ENCODE results near the gene CAMTA1. TPM values are rescaled to one million over a fixed set of nuclear protein-coding genes. Genes with fewer than 3 reads are reported as not detected.

The CAMTA1 gene
- total RNA-seq, 1 donor from 2014 or later: 77.6 TPM

GRCh38 chr1:7407980-7408770 lies 622.9 kb downstream of the CAMTA1 start:
- DNase-seq (ENCODE audit: low read depth) (no peak), FAIRE-seq (no peak)
- Mint-ChIP-seq H3K36me3 (ENCODE audit: low read depth, unreplicated experiment) (no peaks in the 10 kb centered on the region), H3K4me3 (ENCODE audit: unreplicated experiment) (no peak overlapping the region), H3K27ac (ENCODE audit: unreplicated experiment) (no peak overlapping the region), H3K4me1 (ENCODE audit: low read depth, unreplicated experiment) (peaks cover 6% of the 10 kb centered on the region), H3K27me3 (ENCODE audit: low read depth, unreplicated experiment) (peaks cover 7% of the 10 kb centered on the region), H3K9me3 (ENCODE audit: unreplicated experiment) (peaks cover 3% of the 10 kb centered on the region)
- no peak for TF ChIP-seq CTCF (IDR thresholded peaks at IDR 0.05; ENCODE audit: insufficient read depth, low read depth, low read length)
- TF ChIP-seq EZH2 (IDR thresholded peaks at IDR 0.05; ENCODE audit: insufficient read depth, low read length): no peak
- Histone ChIP-seq H3K4me1 (ENCODE audit: insufficient read depth, low read length) (no peaks in the 10 kb centered on the region), H3K4me2 (ENCODE audit: low read length) (no peak overlapping the region), H4K20me1 (ENCODE audit: insufficient read depth, low read length) (no peaks in the 10 kb centered on the region), H3K4me3 (ENCODE audit: insufficient read depth, low read depth, low read length) (no peak overlapping the region), H3K36me3 (ENCODE audit: insufficient read depth, low read length) (no peaks in the 10 kb centered on the region), H3K79me2 (ENCODE audit: insufficient read depth, low read length) (no peaks in the 10 kb centered on the region), H3K27ac (ENCODE audit: low read depth, low read length) (no peak overlapping the region), H2AFZ (ENCODE audit: low read depth, low read length) (no peak overlapping the region), H3K27me3 (ENCODE audit: insufficient read depth, low read length) (no peaks in the 10 kb centered on the region), H3K9me3 (ENCODE audit: insufficient read depth, low read depth, low read length) (no peaks in the 10 kb centered on the region), H3K9ac (ENCODE audit: low read length) (no peak overlapping the region)

- Histone ChIP-seq H3K27me3 (ENCODE audit: insufficient read depth, low read length) (no peaks in the 10 kb centered on the region), H3K36me3 (ENCODE audit: insufficient read depth, low read length) (no peaks in the 10 kb centered on the region), H3K4me1 (ENCODE audit: insufficient read depth, low read length) (no peaks in the 10 kb centered on the region), H3K79me2 (ENCODE audit: insufficient read depth, low read length) (no peaks in the 10 kb centered on the region), H3K4me2 (ENCODE audit: low read length) (no peak overlapping the region), H3K9ac (ENCODE audit: low read length) (no peak overlapping the region), H3K9me3 (ENCODE audit: insufficient read depth, low read depth, low read length) (no peaks in the 10 kb centered on the region), H3K27ac (ENCODE audit: low read depth, low read length) (no peak overlapping the region), H2AFZ (ENCODE audit: low read depth, low read length) (no peak overlapping the region), H4K20me1 (ENCODE audit: insufficient read depth, low read length) (no peaks in the 10 kb centered on the region), H3K4me3 (ENCODE audit: insufficient read depth, low read depth, low read length) (no peak overlapping the region)
- no peak for FAIRE-seq
- H3K27ac Mint-ChIP-seq (ENCODE audit: unreplicated experiment): no peak overlapping the region
- DNase-seq (ENCODE audit: low read depth): no peak
- H3K36me3 Mint-ChIP-seq (ENCODE audit: low read depth, unreplicated experiment): no peaks in the 10 kb centered on the region
- peaks cover 7% of the 10 kb centered on the region for H3K27me3 Mint-ChIP-seq (ENCODE audit: low read depth, unreplicated experiment)
- no peak for TF ChIP-seq CTCF (IDR thresholded peaks at IDR 0.05; ENCODE audit: insufficient read depth, low read depth, low read length)
- peaks cover 6% of the 10 kb centered on the region for H3K4me1 Mint-ChIP-seq (ENCODE audit: low read depth, unreplicated experiment)
- H3K4me3 Mint-ChIP-seq (ENCODE audit: unreplicated experiment): no peak overlapping the region
- H3K9me3 Mint-ChIP-seq (ENCODE audit: unreplicated experiment): peaks cover 3% of the 10 kb centered on the region
Measured at GRCh38 chr1:7408771-7409150, 623.5 kb downstream of the CAMTA1 start.

DNA sequence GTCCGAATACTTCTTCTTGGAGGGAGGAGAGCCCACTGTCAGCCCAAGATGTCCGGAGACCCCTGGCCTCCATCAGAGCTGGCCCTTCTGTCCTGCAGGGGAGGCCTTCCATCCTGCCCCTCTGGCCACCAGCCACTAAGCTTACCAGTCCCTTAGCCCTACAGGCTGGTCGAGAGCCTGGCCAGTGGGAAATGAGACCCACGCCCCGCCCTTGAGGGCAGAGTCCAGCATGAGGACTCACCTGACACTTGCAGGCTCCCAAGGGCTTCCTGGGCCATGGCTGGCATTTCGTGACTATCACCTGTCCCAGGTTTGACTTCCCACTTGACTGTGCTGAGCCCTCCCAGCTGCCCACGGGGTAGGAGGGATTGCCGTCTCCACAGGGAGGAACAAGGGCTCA lies 624.0 kb downstream of the CAMTA1 start:
- H3K27me3 Mint-ChIP-seq (ENCODE audit: low read depth, unreplicated experiment): peaks cover 7% of the 10 kb centered on the region

More for the DNA sequence above, 624.0 kb downstream of the CAMTA1 start:
- TF ChIP-seq EZH2 (IDR thresholded peaks at IDR 0.05; ENCODE audit: insufficient read depth, low read length): no peak
- no peak for TF ChIP-seq CTCF (IDR thresholded peaks at IDR 0.05; ENCODE audit: insufficient read depth, low read depth, low read length)
- no peaks in the 10 kb centered on the region for H4K20me1 ChIP-seq (ENCODE audit: insufficient read depth, low read length)
- no peaks in the 10 kb centered on the region for H3K4me1 ChIP-seq (ENCODE audit: insufficient read depth, low read length)
- no peaks in the 10 kb centered on the region for H3K36me3 Mint-ChIP-seq (ENCODE audit: low read depth, unreplicated experiment)
- no peaks in the 10 kb centered on the region for H3K27me3 ChIP-seq (ENCODE audit: insufficient read depth, low read length)
- no peaks in the 10 kb centered on the region for H3K79me2 ChIP-seq (ENCODE audit: insufficient read depth, low read length)
- FAIRE-seq (no peak), DNase-seq (ENCODE audit: low read depth) (no peak)
- H3K4me3 Mint-ChIP-seq (ENCODE audit: unreplicated experiment): no peak overlapping the region
- H3K36me3 ChIP-seq (ENCODE audit: insufficient read depth, low read length): no peaks in the 10 kb centered on the region
- no peak overlapping the region for H3K4me2 ChIP-seq (ENCODE audit: low read length)
- H3K27ac ChIP-seq (ENCODE audit: low read depth, low read length): no peak overlapping the region
- no peaks in the 10 kb centered on the region for H3K9me3 ChIP-seq (ENCODE audit: insufficient read depth, low read depth, low read length)
- no peak overlapping the region for H2AFZ ChIP-seq (ENCODE audit: low read depth, low read length)
- H3K9ac ChIP-seq (ENCODE audit: low read length): no peak overlapping the region
- peaks cover 3% of the 10 kb centered on the region for H3K9me3 Mint-ChIP-seq (ENCODE audit: unreplicated experiment)
- peaks cover 5% of the 10 kb centered on the region for H3K4me1 Mint-ChIP-seq (ENCODE audit: low read depth, unreplicated experiment)
- no peak overlapping the region for H3K27ac Mint-ChIP-seq (ENCODE audit: unreplicated experiment)
- H3K4me3 ChIP-seq (ENCODE audit: insufficient read depth, low read depth, low read length): no peak overlapping the region

Measured in astrocyte (in vitro differentiated cells and primary cell).